Measurements from ENCODE around the gene RPL3. TPM values are rescaled to one million over a fixed set of nuclear protein-coding genes. Genes with fewer than 3 reads are reported as not detected.

RPL3 gene
- total RNA-seq, 2 experiments from 2014 or later: 3,952 to 3,974 TPM

GRCh38 chr22:39296981-39297489, 22.4 kb downstream of the RPL3 start:
- H3K36me3 ChIP-seq (ENCODE audit: insufficient read depth, low read length): no peaks in the 10 kb centered on the region
- CTCF ChIA-PET: interaction anchor here (0.7 kb wide), 1 partner anchor 9 kb away, joined by 3 read pairs; no protein-coding TSS in a partner anchor
- Mint-ChIP-seq H3K4me1 (ENCODE audit: low read depth) (no peaks in the 10 kb centered on the region), H3K4me3 (no peak overlapping the region), H3K27me3 (peaks cover 33% of the 10 kb centered on the region), H3K36me3 (ENCODE audit: low read depth) (no peaks in the 10 kb centered on the region), H3K27ac (no peak overlapping the region), H3K9me3 (no peaks in the 10 kb centered on the region)
- ATAC-seq (ENCODE audit: poor library complexity) (no peak), DNase-seq (no peak)
- H3K27ac ChIP-seq (ENCODE audit: low read depth in 1 of 2, low read length in 2 of 2): no peak overlapping the region
- no peaks in the 10 kb centered on the region for H3K9me3 ChIP-seq (ENCODE audit: control insufficient read depth in 1 of 2, insufficient read depth in 1 of 2, low read length in 2 of 2)
- no peak overlapping the region for H3K4me3 ChIP-seq (ENCODE audit: low read length)
- intact Hi-C loops (cut with DNase I, micrococcal nuclease): no loop called here
- peaks cover 19% of the 10 kb centered on the region for H3K4me1 ChIP-seq (ENCODE audit: insufficient read depth, low read length)
- H3K27me3 ChIP-seq (ENCODE audit: control insufficient read depth in 1 of 2, insufficient read depth in 2 of 2, low read length in 2 of 2): peaks cover 7 to 10% of the 10 kb centered on the region in 2 experiments
- POLR2A ChIA-PET: no interaction called here
- no peak for TF ChIP-seq CTCF (IDR thresholded peaks at IDR 0.05)

- Mint-ChIP-seq H3K9me3 (no peaks in the 10 kb centered on the region), H3K4me1 (ENCODE audit: low read depth) (no peaks in the 10 kb centered on the region), H3K27ac (no peak overlapping the region), H3K4me3 (no peak overlapping the region), H3K27me3 (peaks cover 32% of the 10 kb centered on the region), H3K36me3 (ENCODE audit: low read depth) (no peaks in the 10 kb centered on the region)
- Histone ChIP-seq H3K4me1 (ENCODE audit: insufficient read depth, low read length) (peaks cover 19% of the 10 kb centered on the region), H3K27me3 (ENCODE audit: control insufficient read depth in 1 of 2, insufficient read depth in 2 of 2, low read length in 2 of 2) (peaks cover 7 to 10% of the 10 kb centered on the region in 2 experiments), H3K4me3 (ENCODE audit: low read length) (no peak overlapping the region), H3K27ac (ENCODE audit: low read depth in 1 of 2, low read length in 2 of 2) (no peak overlapping the region), H3K36me3 (ENCODE audit: insufficient read depth, low read length) (no peaks in the 10 kb centered on the region), H3K9me3 (ENCODE audit: control insufficient read depth in 1 of 2, insufficient read depth in 1 of 2, low read length in 2 of 2) (no peaks in the 10 kb centered on the region)
- CTCF ChIA-PET: no interaction called here
- POLR2A ChIA-PET: no interaction called here
- DNase-seq: no peak
- intact Hi-C loops (cut with DNase I, micrococcal nuclease): no loop called here
- no peak for TF ChIP-seq CTCF (IDR thresholded peaks at IDR 0.05)
- ATAC-seq (ENCODE audit: poor library complexity): no peak
These were observed 22.9 kb downstream of the RPL3 start for GRCh38 chr22:39296535-39296934.

- intact Hi-C loops (cut with DNase I, micrococcal nuclease): no loop called here
- Mint-ChIP-seq H3K4me1 (ENCODE audit: low read depth) (no peaks in the 10 kb centered on the region), H3K27me3 (peaks cover 19% of the 10 kb centered on the region), H3K27ac (no peak overlapping the region), H3K9me3 (no peaks in the 10 kb centered on the region), H3K4me3 (no peak overlapping the region), H3K36me3 (ENCODE audit: low read depth) (no peaks in the 10 kb centered on the region)
- TF ChIP-seq CTCF (IDR thresholded peaks at IDR 0.05): no peak
- Histone ChIP-seq H3K27ac (ENCODE audit: low read depth in 1 of 2, low read length in 2 of 2) (no peak overlapping the region), H3K4me3 (ENCODE audit: low read length) (no peak overlapping the region), H3K4me1 (ENCODE audit: insufficient read depth, low read length) (peaks cover 11% of the 10 kb centered on the region), H3K27me3 (ENCODE audit: control insufficient read depth in 1 of 2, insufficient read depth in 2 of 2, low read length in 2 of 2) (peaks cover 4 to 6% of the 10 kb centered on the region in 2 experiments), H3K36me3 (ENCODE audit: insufficient read depth, low read length) (no peaks in the 10 kb centered on the region), H3K9me3 (ENCODE audit: control insufficient read depth in 1 of 2, insufficient read depth in 1 of 2, low read length in 2 of 2) (no peaks in the 10 kb centered on the region)
- ATAC-seq (ENCODE audit: poor library complexity) (no peak), DNase-seq (no peak)
- CTCF ChIA-PET: no interaction called here
- POLR2A ChIA-PET: no interaction called here
These were observed 24.6 kb downstream of the RPL3 start for GRCh38 chr22:39294571-39295468.

Measured in CD4-positive, alpha-beta T cell (primary cell).